Stomach smooth muscle (tissue), 2 donors: ENCODE data around the gene OR10A3.

Experiments
- H3K27ac ChIP-seq: one replicate; pipeline ENCODE4 v1.7.0; 2013; ENCODE audit warnings: mild to moderate bottlenecking, low read length, inconsistent platforms
- H3K27me3 ChIP-seq, 2 donors: one replicate each; pipeline ENCODE4 v1.7.0; 2013; ENCODE audit warnings: low read length in 2 of 2; ENCODE audit not compliant: insufficient read depth in 2 of 2, control insufficient read depth in 1 of 2
- H3K36me3 ChIP-seq, 2 donors: one replicate each; pipeline ENCODE4 v1.7.0; 2013; ENCODE audit warnings: low read length in 2 of 2; ENCODE audit not compliant: control insufficient read depth in 2 of 2, insufficient read depth in 2 of 2
- H3K4me1 ChIP-seq: one replicate; pipeline ENCODE4 v1.7.0; 2013; ENCODE audit warnings: low read length; ENCODE audit not compliant: control insufficient read depth, insufficient read depth
- H3K4me3 ChIP-seq, 2 donors: one replicate each; pipeline ENCODE4 v1.7.0; 2013; ENCODE audit warnings: low read length in 2 of 2
- H3K9ac ChIP-seq, 2 donors: one replicate each; pipeline ENCODE4 v1.7.0; 2013; ENCODE audit warnings: low read length in 2 of 2, mild to moderate bottlenecking in 1 of 2
- H3K9me3 ChIP-seq, 2 donors: one replicate each; pipeline ENCODE4 v1.7.0; 2013; ENCODE audit warnings: low read length in 2 of 2; ENCODE audit not compliant: control insufficient read depth in 2 of 2
- donor health status: healthy.
- donor health status: Pancreatic carcinoma.

OR10A3 gene

GRCh38 chr11:7892059-7892699, 49.3 kb downstream of the OR10A3 start:
- H3K4me1 ChIP-seq: no peaks in the 10 kb centered on the region
- H3K9ac ChIP-seq: no peak overlapping the region
- no peaks in the 10 kb centered on the region for H3K36me3 ChIP-seq
- H3K27ac ChIP-seq: no peak overlapping the region
- no peaks in the 10 kb centered on the region for H3K9me3 ChIP-seq
- no peak overlapping the region for H3K4me3 ChIP-seq
- H3K27me3 ChIP-seq: no peaks in the 10 kb centered on the region

DNA sequence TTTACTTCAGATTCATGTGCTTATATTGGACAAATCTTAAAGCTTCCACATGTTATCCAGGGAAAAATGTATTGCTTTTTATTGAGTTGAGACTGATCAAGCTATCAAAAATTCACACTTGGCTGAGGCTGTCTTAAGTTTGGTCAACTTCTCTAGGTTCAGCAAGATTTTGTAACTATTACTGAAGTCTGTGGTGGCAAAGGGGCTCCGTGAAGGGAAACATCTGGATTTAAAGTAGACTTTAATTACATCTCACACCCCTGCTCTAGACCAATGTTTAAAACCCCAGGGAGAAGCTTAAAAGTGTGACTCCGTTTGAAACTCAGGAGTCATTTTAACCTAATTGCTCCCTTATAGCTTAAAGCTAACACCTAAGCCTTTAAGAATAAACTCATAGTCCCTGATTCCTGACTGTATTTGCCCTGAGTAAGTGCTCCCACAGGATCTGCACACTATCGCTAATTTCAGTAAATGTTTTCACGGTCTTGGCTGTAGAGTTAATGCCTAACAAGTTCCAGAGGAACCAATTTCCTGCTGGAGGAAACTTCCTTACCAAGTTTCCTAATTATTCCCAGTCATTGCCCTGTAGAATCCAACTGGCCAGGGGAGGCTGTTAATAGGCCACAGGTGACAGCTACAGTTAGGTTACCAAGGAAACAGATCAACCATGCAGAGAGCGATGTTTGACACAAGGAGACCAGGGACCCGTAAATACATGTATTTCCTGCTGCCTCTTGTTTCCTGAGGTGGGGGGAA, 50.9 kb downstream of the OR10A3 start:
- Histone ChIP-seq H3K9ac (no peak overlapping the region), H3K27me3 (no peaks in the 10 kb centered on the region), H3K36me3 (no peaks in the 10 kb centered on the region), H3K4me1 (no peaks in the 10 kb centered on the region), H3K9me3 (no peaks in the 10 kb centered on the region), H3K27ac (no peak overlapping the region), H3K4me3 (no peak overlapping the region)

DNA sequence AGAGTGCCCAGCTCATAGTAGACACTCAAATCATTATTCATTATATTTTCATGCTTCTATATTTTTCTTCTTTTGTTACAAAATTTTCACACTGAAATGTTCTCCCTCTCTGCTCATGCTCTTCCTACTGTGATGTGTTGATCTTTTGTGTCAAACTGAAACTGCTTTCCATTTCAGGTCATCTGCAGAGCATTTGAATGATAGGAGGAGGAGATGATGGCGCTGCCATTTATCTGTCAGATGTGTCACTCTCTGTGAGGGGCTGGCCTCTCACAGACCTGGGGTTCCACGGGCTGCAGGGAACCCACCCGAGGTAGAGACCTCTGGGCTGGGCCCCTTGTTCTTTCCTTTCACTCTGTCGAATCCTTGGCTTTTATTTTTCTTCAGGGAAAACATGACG, 51.5 kb downstream of the OR10A3 start:
- Histone ChIP-seq H3K27me3 (no peaks in the 10 kb centered on the region), H3K4me3 (no peak overlapping the region), H3K36me3 (no peaks in the 10 kb centered on the region), H3K27ac (no peak overlapping the region), H3K9ac (no peak overlapping the region), H3K4me1 (no peaks in the 10 kb centered on the region), H3K9me3 (no peaks in the 10 kb centered on the region)
